Peyer's patch (tissue), 4 donors: Measurements from ENCODE around the gene LGALS7.

Source experiments
- POLR2A ChIP-seq, 2 donors: fragments of 450-650 bp; IDR thresholded peaks; one replicate each; pipeline ENCODE4 v1.5.1; 2017; ENCODE audit warnings: antibody characterized with exemption in 2 of 2, mild to moderate bottlenecking in 2 of 2, moderate library complexity in 2 of 2
- TF ChIP-seq, protein P1 (sequence below), 6 experiments: fragments of 450-650 bp in 4 of 6; fragments of 200-600 bp in 2 of 6; sonication (generic) in 1 of 6; IDR thresholded peaks; one replicate each; pipeline ENCODE4 v1.5.1; 2017 to 2019; ENCODE audit warnings: antibody characterized with exemption in 6 of 6, mild to moderate bottlenecking in 3 of 6, moderate library complexity in 1 of 6

DNA sequence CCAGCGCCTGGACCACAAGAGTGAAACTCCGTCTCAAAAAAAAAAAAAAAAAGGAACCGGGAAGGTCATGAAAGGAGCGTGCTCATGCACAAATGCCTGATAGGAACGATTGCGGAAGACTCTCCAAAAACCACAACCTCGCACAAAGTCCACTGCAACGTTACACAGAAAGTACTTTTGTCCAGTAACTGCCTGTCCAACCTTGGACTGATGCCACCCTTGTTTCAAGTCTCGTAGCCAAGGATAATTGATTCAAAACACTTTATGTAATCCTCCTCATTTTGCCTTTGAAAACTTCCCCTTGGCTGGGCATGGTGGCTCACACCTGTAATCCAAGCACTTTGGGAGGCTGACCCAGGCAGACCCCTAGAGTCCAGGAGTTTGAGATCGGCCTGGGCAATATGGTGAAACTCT is 13.7 kb downstream of the LGALS7 start:
- TF ChIP-seq POLR2A (IDR thresholded peaks at IDR 0.05) = no peak
- TF ChIP-seq, protein P1, sequence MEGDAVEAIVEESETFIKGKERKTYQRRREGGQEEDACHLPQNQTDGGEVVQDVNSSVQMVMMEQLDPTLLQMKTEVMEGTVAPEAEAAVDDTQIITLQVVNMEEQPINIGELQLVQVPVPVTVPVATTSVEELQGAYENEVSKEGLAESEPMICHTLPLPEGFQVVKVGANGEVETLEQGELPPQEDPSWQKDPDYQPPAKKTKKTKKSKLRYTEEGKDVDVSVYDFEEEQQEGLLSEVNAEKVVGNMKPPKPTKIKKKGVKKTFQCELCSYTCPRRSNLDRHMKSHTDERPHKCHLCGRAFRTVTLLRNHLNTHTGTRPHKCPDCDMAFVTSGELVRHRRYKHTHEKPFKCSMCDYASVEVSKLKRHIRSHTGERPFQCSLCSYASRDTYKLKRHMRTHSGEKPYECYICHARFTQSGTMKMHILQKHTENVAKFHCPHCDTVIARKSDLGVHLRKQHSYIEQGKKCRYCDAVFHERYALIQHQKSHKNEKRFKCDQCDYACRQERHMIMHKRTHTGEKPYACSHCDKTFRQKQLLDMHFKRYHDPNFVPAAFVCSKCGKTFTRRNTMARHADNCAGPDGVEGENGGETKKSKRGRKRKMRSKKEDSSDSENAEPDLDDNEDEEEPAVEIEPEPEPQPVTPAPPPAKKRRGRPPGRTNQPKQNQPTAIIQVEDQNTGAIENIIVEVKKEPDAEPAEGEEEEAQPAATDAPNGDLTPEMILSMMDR (IDR thresholded peaks at IDR 0.05) = no peak
